ENCODE data around the gene PRDX5.

DNA sequence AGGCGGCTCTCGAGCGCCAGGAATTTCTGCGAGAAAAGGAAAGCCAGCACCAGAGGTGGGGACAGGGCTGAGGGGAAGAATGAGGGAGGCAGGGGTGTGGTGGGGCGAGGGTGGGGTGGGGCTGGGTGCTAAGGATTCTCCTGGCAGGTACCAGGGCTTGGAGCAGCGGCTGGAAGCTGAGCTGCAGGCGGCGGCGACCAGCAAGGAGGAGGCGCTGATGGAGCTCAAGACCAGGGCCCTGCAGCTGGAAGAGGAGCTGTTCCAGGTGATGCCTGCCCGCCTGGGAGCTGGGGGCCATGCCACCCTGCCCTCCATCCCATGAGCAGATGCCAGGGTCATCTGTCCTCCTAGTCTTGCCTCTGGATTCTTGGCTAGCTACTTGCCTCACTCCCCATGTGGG, 31.5 kb downstream of the PRDX5 start:
- TF ChIP-seq RAD21 (IDR thresholded peaks at IDR 0.05) (no peak), HNF4A (conservative IDR thresholded peaks at IDR 0.05) (no peak)
